RWPE1 (cell line): Measurements from ENCODE around the gene IL18RAP.

Source experiments
- CTCF ChIA-PET: fragments of 350-600 bp; sonication (Branson Sonifier 250); formaldehyde crosslinking; extraction: SDS; loops from one replicate; lab custom pipeline; 2021; lab: Yijun Ruan, JAX
- POLR2A ChIA-PET: fragments of 400-600 bp; formaldehyde crosslinking; extraction: SDS; loops from one replicate; lab custom pipeline; 2020; ENCODE audit warnings: antibody characterized with exemption; ENCODE audit not compliant: low non-redundant PET; lab: Yijun Ruan, JAX
- DNase-seq: peaks from one replicate; pipeline ENCODE4 v3.0.0; 2012; ENCODE audit warnings: low spot score
- H3K27ac ChIP-seq: fragments of 450-650 bp; 2 replicates; pipeline ENCODE4 v1.5.1; 2017
- CTCF ChIP-seq: fragments of 450-650 bp; conservative IDR thresholded peaks from 2 replicates; pipeline ENCODE4 v1.5.1; 2017; ENCODE audit warnings: low read depth, mild to moderate bottlenecking

Gene IL18RAP

GRCh38 chr2:102484310-102485061 lies 61.5 kb downstream of the IL18RAP start:
- no peak overlapping the region for H3K27ac ChIP-seq
- no peak for DNase-seq
- POLR2A ChIA-PET = no interaction called here
- no peak for TF ChIP-seq CTCF
- CTCF ChIA-PET = interaction anchor here (0.6 to 0.9 kb wide), 2 partner anchors 11 to 266 kb away, joined by 3 read pairs; partner anchors contain the start of gene SLC9A4

DNA sequence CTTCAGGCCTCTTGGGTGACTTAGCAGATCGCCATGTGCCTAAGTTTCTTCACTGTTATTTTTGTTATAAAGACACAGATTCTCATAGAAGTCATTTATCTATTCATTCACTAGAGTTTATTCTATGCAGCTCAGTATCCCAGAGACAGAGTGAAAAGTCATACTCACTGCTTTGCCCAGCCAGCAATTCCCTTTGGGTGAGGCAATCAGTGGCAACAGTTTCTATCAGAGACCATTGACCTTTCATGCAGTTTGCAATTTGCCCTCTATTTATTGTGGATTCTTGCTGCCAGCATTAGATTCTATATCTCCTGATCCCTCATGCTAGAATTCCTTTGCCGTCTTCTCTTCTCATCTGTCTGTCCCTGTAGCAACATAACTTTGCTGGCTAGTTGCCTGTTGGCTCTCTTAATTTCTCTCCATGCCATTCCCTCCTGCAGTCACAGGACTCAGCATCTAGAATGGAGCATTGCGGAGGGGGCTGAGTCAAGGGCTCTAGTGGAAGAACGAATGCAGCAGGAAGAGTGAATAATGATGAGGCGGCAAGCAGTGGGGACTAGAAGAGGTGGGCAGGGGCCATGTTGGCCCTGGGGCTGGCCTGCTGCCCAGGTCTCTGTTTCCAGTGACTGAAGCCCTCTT lies 62.3 kb downstream of the IL18RAP start:
- ChIA-PET CTCF (interaction anchor here (0.6 to 0.9 kb wide), 2 partner anchors 12 to 265 kb away, joined by 3 read pairs; partner anchors contain the start of gene SLC9A4), POLR2A (no interaction called here)
- H3K27ac ChIP-seq = no peak overlapping the region
- no peak for TF ChIP-seq CTCF
- no peak for DNase-seq

DNA sequence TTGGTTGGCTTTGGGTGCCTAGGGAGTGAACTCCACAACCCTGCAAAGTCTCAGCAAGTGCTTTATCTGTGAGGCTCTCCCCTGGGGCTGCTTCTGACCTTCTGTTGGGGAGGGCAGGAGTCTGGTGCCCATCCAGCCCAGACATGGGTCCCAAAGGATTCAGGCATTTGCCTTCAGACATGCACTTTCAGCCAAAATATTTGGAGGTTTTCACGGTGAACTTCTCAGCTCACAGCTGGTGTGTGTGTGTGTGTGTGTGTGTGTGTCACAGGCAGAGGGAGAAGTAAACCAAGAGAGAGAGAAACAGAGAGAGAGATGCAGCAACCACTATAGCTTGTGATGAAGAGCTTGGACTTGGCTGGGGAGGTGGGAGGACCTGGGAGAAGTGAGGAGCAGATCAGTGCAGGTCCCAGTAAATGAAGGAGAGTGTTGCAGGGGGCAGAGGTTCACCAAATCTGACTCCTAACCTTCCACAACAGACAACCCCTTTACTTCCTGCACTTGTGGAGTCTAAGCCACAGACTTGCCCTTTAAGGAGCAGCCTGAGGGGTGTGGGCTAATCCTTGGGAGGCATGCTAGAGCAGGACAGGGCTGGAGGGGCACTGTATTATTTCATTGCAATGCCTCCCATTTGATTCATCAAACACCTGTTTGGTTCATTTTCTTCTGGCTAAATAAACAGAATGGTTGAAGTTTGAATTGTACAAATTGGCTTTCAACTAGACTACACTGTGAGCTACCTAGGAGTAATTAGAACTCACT lies 64.2 kb downstream of the IL18RAP start:
- no peak for TF ChIP-seq CTCF

DNA sequence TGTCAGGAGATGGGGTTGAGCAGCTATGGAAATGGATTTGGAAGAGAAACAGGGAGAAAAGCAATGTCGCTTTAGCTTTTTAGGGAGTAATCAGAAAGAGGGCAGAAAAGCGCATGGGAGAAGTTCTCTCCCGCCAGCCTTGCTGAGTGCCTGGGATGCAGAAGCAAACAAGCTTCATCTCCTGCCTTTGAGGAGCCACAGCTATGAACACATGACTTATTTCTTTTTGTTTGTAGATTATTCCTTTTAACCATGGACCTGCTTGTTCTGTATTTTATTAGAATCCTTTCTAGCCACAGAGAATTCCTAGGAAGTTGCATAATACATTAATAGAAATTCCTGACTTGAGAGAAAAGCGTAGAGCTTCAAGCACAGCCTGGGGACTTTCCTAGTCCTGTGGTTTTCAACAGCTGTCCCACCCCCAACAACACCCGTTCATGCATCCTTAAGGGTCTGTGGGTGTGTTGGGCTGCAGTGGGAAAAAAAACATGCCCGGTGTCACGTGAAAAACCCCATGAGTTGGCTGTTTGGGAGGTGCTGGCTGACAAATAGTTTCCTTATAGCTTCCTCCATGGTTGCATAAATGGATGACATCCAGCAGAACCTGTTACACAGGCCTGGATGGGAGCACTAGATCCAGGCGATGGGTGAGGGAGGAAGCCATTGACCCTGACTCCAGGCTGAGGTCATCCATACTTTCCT lies 65.0 kb downstream of the IL18RAP start:
- POLR2A ChIA-PET = no interaction called here
- peak; percentile 69 for DNase-seq
- H3K27ac ChIP-seq = no peak overlapping the region
- CTCF ChIA-PET = interaction anchor here (0.6 to 1.0 kb wide), 2 partner anchors 18 to 216 kb away, joined by 3 to 5 read pairs; no protein-coding TSS in a partner anchor
- no peak for TF ChIP-seq CTCF

More for the DNA sequence above, 64.2 kb downstream of the IL18RAP start:
- DNase-seq = no peak
- ChIA-PET POLR2A (no interaction called here), CTCF (interaction anchor here (0.6 to 1.0 kb wide), 2 partner anchors 18 to 216 kb away, joined by 3 to 5 read pairs; no protein-coding TSS in a partner anchor)
- no peak overlapping the region for H3K27ac ChIP-seq

DNA sequence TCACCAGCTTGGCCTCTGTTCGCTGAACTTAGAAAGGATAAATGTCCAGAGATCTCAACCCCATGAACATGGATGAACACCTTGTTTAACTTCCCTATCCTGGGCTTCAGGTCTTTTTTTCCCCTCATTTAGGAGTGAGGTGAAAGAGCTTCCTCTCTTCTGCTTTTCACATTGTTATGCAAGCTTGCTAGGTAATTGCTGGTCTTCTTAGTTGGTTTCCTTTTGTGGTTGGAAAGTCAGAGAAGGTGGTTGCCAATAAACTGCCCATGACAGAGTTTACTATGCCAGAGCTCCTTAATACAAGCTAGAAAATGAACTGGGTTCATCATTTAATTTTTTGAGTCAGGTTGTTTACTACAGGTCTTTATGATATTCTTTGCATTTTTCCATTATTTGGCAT lies 66.7 kb downstream of the IL18RAP start:
- TF ChIP-seq CTCF = no peak
- ChIA-PET CTCF (no interaction called here), POLR2A (no interaction called here)
- no peak for DNase-seq
- H3K27ac ChIP-seq = no peak overlapping the region
